Esophagus squamous epithelium (tissue), 4 donors: ENCODE results near the gene CNGB1.

Experiments
- POLR2A ChIP-seq, 4 donors: fragments of 450-650 bp; IDR thresholded peaks; one replicate each; pipeline ENCODE4 v1.6.1; 2017; ENCODE audit warnings: antibody characterized with exemption in 4 of 4, mild to moderate bottlenecking in 4 of 4, moderate library complexity in 3 of 4
- TF ChIP-seq, protein P1 (sequence below), 6 experiments: fragments of 450-650 bp in 4 of 6; fragments of 200-600 bp in 2 of 6; sonication (generic) in 2 of 6; IDR thresholded peaks; one replicate each; pipeline ENCODE4 v1.5.1; 2016 to 2019; ENCODE audit warnings: antibody characterized with exemption in 6 of 6, mild to moderate bottlenecking in 4 of 6, moderate library complexity in 4 of 6

DNA sequence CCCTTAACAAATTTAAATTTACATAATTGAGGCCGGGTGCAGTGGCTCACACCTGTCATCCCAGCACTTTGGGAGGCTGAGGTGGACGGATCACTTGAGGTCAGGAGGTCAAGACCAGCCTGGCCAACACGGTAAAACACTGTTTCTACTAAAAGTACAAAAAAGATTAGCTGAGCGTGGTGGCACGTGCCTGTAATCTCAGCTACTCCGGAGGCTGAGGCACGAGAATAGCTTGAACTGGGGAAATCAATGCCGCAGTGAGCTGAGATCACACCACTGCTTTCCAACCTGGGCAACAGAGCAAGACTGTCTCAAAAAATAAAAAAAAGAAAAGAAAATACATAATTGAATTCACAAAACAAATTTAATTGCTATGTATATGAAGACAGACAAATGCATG lies 112.3 kb downstream of the CNGB1 start:
- TF ChIP-seq, protein P1, sequence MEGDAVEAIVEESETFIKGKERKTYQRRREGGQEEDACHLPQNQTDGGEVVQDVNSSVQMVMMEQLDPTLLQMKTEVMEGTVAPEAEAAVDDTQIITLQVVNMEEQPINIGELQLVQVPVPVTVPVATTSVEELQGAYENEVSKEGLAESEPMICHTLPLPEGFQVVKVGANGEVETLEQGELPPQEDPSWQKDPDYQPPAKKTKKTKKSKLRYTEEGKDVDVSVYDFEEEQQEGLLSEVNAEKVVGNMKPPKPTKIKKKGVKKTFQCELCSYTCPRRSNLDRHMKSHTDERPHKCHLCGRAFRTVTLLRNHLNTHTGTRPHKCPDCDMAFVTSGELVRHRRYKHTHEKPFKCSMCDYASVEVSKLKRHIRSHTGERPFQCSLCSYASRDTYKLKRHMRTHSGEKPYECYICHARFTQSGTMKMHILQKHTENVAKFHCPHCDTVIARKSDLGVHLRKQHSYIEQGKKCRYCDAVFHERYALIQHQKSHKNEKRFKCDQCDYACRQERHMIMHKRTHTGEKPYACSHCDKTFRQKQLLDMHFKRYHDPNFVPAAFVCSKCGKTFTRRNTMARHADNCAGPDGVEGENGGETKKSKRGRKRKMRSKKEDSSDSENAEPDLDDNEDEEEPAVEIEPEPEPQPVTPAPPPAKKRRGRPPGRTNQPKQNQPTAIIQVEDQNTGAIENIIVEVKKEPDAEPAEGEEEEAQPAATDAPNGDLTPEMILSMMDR (IDR thresholded peaks at IDR 0.05) = no peak
- no peak for TF ChIP-seq POLR2A (IDR thresholded peaks at IDR 0.05)
